Fibroblast of lung (primary cell): ENCODE results near the gene DNAH3.
"Not testable (repeated sequence)": the region's sequence is repeated elsewhere in the genome, so short reads cannot be mapped to it uniquely, and the experiment has no call there.

Source experiments
- CTCF ChIP-seq, 2 donors: IDR thresholded peaks in 1 of 2; conservative IDR thresholded peaks in 1 of 2; 1 replicate in 1 of 2; 2 replicates in 1 of 2; pipeline ENCODE4 v1.5.1; 2011 to 2012; ENCODE audit warnings: low read length in 2 of 2, control low read depth in 1 of 2, inconsistent platforms in 1 of 2, low read depth in 1 of 2, mild to moderate bottlenecking in 1 of 2
- EZH2 ChIP-seq: IDR thresholded peaks from 2 replicates; pipeline ENCODE4 v1.5.1; 2012; ENCODE audit warnings: low read length, control low read depth, mild to moderate bottlenecking; ENCODE audit errors: missing control alignments

GRCh38 chr16:20989496-20990070, 161.1 kb downstream of the DNAH3 start:
- not testable (repeated sequence) for TF ChIP-seq CTCF (conservative IDR thresholded peaks at IDR 0.05 in 1 of 2, IDR thresholded peaks at IDR 0.05 in 1 of 2; ENCODE audit: low read depth in 1 of 2, low read length in 2 of 2); EZH2
